ENCODE data around the gene PM20D1.

GRCh38 chr1:205791568-205792180 is 58.3 kb downstream of the PM20D1 start:
- TF ChIP-seq CTCF (IDR thresholded peaks at IDR 0.05) (peak; percentile 53 to 77), POLR2AphosphoS5 (IDR thresholded peaks at IDR 0.05) (no peak), POLR2A (IDR thresholded peaks at IDR 0.05) (no peak)
